Activated naive CD4-positive, alpha-beta T cell treated with anti-CD3 and anti-CD28 coated beads, Interleukin-2, amount 50 U/mL, for 24 hours (primary cell): ENCODE data around the gene SESN2.
A peak's percentile ranks its signal among the peaks of the same experiment; 100 is the strongest.

Source experiments
- H3K27ac Mint-ChIP-seq: one replicate; pipeline ENCODE4 v1.8.0; 2021; ENCODE audit warnings: mild to moderate bottlenecking, mixed read lengths
- H3K27me3 Mint-ChIP-seq: one replicate; pipeline ENCODE4 v1.8.0; 2021; ENCODE audit warnings: mixed read lengths
- H3K36me3 Mint-ChIP-seq: one replicate; pipeline ENCODE4 v1.8.0; 2021; ENCODE audit warnings: mixed read lengths
- H3K4me1 Mint-ChIP-seq: one replicate; pipeline ENCODE4 v1.8.0; 2021; ENCODE audit warnings: mixed read lengths
- H3K4me3 Mint-ChIP-seq: one replicate; pipeline ENCODE4 v1.8.0; 2021; ENCODE audit warnings: mild to moderate bottlenecking, mixed read lengths
- H3K9me3 Mint-ChIP-seq: one replicate; pipeline ENCODE4 v1.8.0; 2021; ENCODE audit warnings: mixed read lengths

The SESN2 gene

DNA sequence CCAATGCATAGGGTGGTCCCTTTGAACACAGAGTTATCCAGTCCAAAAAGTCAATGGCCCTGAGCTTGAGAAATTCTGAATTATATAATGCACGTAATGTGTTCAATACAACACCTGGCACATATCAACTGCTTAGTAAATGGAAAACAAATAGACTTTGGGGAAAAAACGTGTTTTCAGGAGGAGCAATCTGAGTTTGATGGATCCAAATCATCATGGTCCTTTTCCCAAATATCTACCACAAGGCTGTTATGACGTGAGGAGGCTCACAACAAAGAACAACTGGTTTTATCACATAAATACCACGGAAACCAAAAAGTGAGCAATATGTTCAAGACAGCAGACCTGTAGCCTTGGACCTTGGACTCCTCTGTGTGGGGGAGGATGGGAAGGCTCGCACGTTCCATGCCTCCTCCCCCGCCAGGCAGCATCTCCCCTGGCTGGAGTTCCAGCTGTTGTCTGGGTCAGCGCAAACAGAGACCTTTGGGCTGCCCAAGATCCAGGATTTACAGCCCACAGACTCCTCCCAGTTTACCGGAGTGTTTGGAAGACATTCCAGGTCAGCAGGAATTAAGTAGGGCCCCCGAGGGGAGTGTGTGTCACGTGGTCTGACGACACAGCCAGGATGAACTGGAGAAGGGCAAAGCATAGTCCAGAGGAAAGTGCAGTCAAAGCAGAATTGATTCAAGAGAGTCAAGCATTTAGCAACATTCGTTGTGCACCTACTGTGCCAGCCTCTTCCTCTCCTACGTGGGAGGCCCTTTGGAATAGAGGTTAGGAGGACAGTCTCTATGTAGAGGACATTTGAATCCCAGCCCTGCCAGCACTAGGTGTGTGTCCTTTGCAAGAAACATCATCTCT, 37.3 kb downstream of the SESN2 start:
- Mint-ChIP-seq H3K4me3 (no peak overlapping the region), H3K36me3 (no peaks in the 10 kb centered on the region), H3K9me3 (no peaks in the 10 kb centered on the region), H3K27me3 (no peaks in the 10 kb centered on the region), H3K27ac (no peak overlapping the region), H3K4me1 (no peaks in the 10 kb centered on the region)

DNA sequence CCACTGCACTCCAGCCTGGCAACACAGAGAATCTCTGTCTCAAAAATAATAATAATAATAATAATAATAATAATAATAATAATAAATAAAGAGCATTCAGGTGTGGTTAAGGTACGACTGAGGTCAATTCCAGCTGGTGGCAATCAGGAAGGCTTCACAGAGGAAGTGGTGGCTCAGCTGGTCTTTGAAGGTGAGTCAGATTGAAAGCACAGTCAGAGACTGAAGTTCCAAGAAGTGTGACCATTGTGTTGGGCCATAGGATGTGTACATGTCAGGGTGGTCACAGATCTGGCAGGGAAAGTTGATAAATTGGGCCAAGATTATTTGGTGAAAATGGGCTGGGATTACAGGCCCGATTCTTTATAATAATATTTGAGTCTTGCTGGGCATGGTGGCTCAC, 38.5 kb downstream of the SESN2 start:
- H3K4me3 Mint-ChIP-seq: no peak overlapping the region
- H3K36me3 Mint-ChIP-seq: no peaks in the 10 kb centered on the region
- H3K9me3 Mint-ChIP-seq: no peaks in the 10 kb centered on the region
- H3K4me1 Mint-ChIP-seq: no peaks in the 10 kb centered on the region
- H3K27me3 Mint-ChIP-seq: no peaks in the 10 kb centered on the region
- no peak overlapping the region for H3K27ac Mint-ChIP-seq

DNA sequence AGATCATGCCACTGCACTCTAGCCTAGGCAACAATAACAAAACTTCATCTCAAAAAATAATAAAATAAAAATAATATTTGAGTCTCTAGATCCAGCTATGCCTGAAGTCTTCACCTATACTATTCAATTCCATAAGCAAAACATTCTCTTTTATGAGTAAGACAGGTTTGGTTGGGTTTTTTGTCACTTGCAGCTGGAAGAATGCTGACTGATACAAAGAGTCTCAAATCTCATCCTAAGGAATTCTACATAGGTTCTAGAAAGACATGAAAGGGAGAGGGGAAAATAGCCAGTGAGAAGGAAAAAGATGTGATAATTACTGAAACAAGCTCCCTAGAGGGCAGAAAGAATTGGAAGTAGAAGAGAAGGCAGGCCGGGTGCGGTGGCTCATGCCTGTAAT, 39.1 kb downstream of the SESN2 start:
- Mint-ChIP-seq H3K27me3 (no peaks in the 10 kb centered on the region), H3K4me1 (no peaks in the 10 kb centered on the region), H3K36me3 (no peaks in the 10 kb centered on the region), H3K9me3 (no peaks in the 10 kb centered on the region), H3K4me3 (no peak overlapping the region), H3K27ac (no peak overlapping the region)

DNA sequence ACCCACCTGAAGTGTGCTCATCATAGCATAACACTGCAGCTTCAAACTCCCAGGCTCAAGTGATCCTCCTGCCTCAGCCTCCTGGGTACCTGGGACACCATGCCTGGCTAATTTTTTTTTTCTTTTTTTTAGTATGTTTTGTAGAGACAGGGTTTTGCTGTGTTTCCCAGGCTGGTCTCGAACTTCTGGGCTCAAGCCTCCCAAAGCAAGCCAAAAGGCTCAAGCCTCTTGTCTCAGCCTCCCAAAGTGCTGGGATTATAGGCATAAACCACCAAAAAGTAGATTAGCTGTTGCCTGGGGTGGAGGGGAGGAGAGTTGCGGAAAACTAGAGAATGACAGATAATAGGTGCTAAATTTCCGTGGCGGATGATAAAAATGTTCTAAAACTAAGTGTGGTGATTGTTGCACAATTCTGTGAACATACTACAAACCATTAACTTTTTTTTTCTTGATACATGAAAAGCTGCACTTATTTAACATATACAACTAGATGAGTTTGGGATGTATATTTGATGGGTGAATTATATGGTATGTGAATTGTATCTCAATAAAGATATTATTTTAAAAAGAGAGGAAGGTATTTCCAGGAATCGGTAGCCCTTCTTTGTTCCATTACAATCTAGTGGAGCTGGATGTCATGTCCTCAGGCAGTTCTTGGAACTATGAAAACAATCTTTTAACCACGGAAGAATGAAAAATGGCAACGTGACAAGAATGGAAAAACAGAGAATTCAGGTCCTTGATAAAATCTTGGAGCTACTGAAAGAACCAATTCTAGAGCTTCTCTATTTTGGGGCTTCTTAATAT, 42.3 kb downstream of the SESN2 start:
- H3K4me3 Mint-ChIP-seq: no peak overlapping the region
- no peak overlapping the region for H3K27ac Mint-ChIP-seq
- no peaks in the 10 kb centered on the region for H3K36me3 Mint-ChIP-seq
- H3K4me1 Mint-ChIP-seq: no peaks in the 10 kb centered on the region
- no peaks in the 10 kb centered on the region for H3K27me3 Mint-ChIP-seq
- H3K9me3 Mint-ChIP-seq: no peaks in the 10 kb centered on the region

DNA sequence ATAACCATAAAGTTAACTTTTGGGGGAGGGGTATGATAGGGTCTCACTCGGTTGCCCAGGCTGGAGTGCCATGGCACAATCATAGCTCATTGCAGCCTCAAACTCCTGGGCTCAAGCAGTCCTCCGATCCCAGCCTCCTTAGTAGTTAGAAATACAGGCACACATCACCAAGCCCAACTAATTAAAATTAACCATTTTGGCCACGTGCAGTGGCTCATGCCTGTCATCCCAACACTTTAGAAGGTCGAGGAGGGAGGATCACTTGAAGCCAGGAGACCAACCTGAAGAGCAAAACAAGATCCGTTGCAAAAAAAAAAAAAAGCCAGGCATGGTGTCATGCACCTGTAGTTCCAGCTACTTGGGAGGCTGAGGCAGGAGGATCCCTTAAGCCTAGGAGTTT, 42.9 kb downstream of the SESN2 start:
- Mint-ChIP-seq H3K9me3 (no peaks in the 10 kb centered on the region), H3K4me1 (no peaks in the 10 kb centered on the region), H3K27ac (peak overlapping the region; percentile 46), H3K4me3 (no peak overlapping the region), H3K27me3 (no peaks in the 10 kb centered on the region), H3K36me3 (no peaks in the 10 kb centered on the region)

DNA sequence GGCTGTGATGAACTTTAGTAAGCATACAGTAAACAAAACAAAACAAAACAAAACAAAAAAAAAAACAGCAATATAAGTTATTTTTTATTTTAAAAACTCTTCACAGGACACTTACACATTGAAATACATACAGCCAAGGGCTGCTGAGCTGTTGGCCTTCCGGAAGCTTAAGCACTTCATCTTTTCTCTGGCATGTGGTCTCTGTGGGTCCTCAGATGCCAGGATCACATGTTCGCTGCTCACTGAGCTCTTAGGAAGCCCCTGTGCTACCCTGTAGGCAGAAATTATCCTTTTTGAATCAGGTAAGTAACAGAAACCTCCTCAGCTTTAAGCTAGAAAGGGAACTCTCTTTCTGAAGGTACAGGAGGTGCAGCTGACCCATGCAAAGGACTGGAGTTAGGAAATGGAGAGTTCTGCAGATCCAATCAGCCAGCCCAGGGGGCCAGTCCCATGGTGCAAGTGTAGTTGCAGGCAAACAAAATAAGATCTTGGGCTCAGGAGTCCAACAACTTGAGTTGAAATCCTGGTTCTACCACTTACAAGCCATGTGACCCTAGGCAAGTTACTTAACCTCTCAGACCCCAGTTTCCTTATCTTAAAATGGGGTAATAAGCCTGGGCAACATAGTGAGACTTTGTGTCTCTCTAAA, 47.1 kb downstream of the SESN2 start:
- H3K27me3 Mint-ChIP-seq: no peaks in the 10 kb centered on the region
- H3K27ac Mint-ChIP-seq: no peak overlapping the region
- H3K9me3 Mint-ChIP-seq: no peaks in the 10 kb centered on the region
- H3K4me1 Mint-ChIP-seq: no peaks in the 10 kb centered on the region
- H3K36me3 Mint-ChIP-seq: no peaks in the 10 kb centered on the region
- no peak overlapping the region for H3K4me3 Mint-ChIP-seq

DNA sequence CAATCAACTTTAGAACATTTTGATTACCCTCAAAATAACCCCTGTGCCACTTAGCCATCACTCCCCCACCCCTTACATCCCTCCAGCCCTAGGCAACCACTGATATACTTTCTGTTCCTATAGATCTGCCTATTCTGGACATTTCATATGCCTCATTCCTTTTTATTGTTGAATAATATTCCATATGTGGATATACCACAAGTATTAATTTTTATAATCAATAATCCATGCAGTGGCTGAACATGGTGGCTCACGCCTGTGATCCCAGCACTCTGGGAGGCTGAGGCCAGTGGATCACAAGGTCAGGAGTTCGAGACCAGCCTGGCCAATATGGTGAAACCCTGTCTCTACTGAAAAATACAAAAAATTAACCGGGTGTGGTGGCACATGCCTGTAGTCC, 49.4 kb downstream of the SESN2 start:
- Mint-ChIP-seq H3K27me3 (no peaks in the 10 kb centered on the region), H3K9me3 (no peaks in the 10 kb centered on the region), H3K4me3 (no peak overlapping the region), H3K36me3 (no peaks in the 10 kb centered on the region), H3K4me1 (no peaks in the 10 kb centered on the region), H3K27ac (no peak overlapping the region)

DNA sequence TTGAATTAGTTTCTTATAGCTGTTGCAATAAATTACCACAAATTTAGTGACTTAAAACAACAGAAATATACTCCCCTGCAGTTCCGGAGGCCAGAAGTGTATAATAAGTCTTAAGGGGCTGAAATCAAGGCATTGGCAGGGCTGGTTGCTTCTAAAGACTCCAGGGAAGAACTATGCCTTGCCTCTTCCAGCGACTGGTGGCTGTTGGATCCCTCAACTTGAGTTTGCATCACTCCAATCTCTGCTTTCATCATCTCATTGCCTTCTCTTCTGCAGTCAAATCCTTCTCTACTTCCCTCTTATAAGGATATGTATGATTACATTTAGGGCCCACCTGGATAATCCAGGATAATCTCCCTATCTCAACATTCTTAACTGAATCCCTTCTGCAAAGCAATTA, 50.4 kb downstream of the SESN2 start:
- Mint-ChIP-seq H3K4me3 (no peak overlapping the region), H3K9me3 (no peaks in the 10 kb centered on the region), H3K36me3 (no peaks in the 10 kb centered on the region), H3K27ac (no peak overlapping the region), H3K4me1 (no peaks in the 10 kb centered on the region), H3K27me3 (no peaks in the 10 kb centered on the region)

DNA sequence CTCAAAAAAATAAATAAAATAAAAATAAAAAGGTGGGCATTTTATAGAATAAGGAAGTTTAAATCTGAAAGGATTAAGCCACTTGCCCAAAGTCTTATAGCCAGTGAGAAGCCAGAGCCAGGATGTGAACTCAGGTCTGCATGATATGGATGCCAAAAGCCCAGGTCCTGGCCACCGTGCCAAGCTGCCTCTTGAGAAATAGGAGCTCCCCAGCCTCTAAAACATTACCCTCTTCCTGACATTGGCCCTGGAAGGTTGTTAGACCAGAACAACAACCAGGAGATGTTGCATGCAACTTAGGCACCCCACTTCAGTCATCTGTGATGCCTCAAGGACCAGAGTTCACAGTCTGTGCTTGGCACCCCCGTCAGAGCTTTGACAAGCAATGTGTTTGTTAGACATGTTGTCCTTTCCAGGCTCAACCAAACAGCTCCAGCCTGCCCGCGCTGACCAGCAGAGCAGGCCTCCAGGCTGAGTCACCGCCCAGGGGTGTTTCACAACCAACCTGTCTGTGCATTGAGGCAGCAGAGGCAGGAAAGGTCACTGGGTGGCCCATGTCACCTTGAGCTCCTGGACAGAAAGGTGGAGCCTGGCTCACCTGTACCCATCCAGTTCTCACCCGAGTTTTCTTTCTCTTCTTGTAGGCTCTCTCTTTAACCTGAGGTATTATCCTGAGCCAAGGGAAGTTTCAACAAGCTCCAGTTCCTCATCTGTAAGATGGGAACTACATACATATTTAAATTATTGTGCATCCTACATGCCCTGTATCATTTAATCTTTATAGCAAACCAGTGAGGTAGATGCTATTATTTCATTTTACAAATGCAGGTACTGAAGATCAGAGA, 54.6 kb downstream of the SESN2 start:
- Mint-ChIP-seq H3K36me3 (no peaks in the 10 kb centered on the region), H3K4me3 (no peak overlapping the region), H3K9me3 (no peaks in the 10 kb centered on the region), H3K27ac (peak overlapping the region; percentile 70), H3K27me3 (no peaks in the 10 kb centered on the region), H3K4me1 (no peaks in the 10 kb centered on the region)

DNA sequence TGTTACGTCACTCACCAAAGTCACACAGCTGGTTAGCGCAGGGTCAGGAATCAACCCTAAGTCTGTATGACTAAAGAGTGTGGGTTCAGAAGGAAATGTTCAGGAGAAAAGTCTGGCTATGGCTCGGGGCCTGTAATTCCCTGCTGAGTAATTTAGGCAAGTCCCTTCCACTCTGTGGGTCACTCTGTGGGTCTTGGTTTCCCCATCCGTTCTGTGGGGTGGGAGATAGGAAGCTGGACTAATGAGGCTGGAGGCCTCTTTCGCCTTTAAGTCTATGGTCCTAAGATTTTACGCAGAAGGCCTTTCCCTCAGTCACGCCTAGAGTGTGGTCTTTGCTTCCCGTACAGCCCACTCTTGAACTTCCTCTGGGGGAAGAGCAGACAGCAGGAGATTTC, 55.2 kb downstream of the SESN2 start:
- H3K27ac Mint-ChIP-seq: no peak overlapping the region
- H3K36me3 Mint-ChIP-seq: no peaks in the 10 kb centered on the region
- H3K4me1 Mint-ChIP-seq: no peaks in the 10 kb centered on the region
- H3K9me3 Mint-ChIP-seq: no peaks in the 10 kb centered on the region
- H3K27me3 Mint-ChIP-seq: no peaks in the 10 kb centered on the region
- H3K4me3 Mint-ChIP-seq: no peak overlapping the region

DNA sequence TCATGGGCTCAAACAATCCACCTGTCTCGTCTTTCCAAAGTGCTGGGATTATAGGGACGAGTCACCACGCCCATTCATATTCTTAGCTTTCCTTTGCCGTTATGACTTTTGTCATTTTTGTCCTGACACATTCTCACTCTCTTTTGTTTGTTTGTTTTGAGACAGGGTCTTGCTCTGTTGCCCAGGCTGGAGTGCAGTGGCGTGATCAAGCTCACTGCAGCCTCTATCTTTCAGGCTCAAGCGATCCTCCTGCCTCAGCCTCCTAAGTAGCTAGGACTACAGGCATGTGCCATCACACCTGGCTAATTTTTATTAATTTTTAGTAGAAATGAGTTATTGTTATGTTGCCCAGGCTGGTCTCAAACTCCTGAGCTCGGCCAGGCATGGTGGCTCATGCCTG, 57.7 kb downstream of the SESN2 start:
- H3K36me3 Mint-ChIP-seq: no peaks in the 10 kb centered on the region
- H3K4me3 Mint-ChIP-seq: no peak overlapping the region
- H3K27ac Mint-ChIP-seq: no peak overlapping the region
- H3K9me3 Mint-ChIP-seq: no peaks in the 10 kb centered on the region
- no peaks in the 10 kb centered on the region for H3K4me1 Mint-ChIP-seq
- no peaks in the 10 kb centered on the region for H3K27me3 Mint-ChIP-seq

DNA sequence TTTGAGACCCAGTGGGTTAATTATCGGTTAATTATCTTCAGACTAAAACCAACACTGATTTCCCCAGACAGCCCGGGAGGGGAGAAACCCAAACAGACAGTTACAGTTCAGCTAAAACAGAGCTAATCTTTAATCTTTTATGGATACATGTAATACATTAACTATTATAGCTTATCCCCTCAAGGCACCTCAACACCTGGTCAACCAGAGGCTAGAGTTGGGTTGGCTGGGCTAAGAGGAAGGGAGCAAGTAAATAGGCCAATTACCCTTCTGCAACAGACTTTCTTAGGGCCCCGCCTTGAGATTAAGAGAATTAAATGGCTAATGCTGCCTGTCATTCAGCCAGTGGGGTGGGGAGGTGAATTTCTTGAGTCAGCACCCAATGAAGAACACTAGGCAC, 62.9 kb downstream of the SESN2 start:
- Mint-ChIP-seq H3K36me3 (no peaks in the 10 kb centered on the region), H3K27me3 (no peaks in the 10 kb centered on the region), H3K4me3 (no peak overlapping the region), H3K27ac (no peak overlapping the region), H3K4me1 (peaks cover 4% of the 10 kb centered on the region), H3K9me3 (no peaks in the 10 kb centered on the region)

DNA sequence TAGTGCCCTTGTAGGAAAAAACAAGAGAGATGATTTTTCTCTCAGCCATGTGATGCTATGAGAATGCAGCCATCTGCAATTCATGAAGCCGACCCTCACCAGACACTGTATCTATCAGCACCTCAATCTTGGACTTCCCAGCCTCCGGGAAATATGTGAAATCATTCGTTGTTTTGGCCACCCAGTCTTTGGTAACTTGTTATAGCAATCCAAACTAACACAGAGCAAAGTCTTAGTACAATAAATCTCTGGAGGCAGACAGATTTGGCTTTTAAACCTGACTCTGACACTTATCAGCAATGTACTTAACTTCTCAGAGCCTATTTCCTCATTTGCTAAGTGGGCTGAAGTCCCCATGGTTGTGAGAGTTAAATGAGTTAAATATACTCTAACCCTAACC, 64.4 kb downstream of the SESN2 start:
- H3K27ac Mint-ChIP-seq: no peak overlapping the region
- no peaks in the 10 kb centered on the region for H3K27me3 Mint-ChIP-seq
- H3K9me3 Mint-ChIP-seq: no peaks in the 10 kb centered on the region
- H3K4me1 Mint-ChIP-seq: peaks cover 14% of the 10 kb centered on the region
- H3K36me3 Mint-ChIP-seq: no peaks in the 10 kb centered on the region
- H3K4me3 Mint-ChIP-seq: no peak overlapping the region

DNA sequence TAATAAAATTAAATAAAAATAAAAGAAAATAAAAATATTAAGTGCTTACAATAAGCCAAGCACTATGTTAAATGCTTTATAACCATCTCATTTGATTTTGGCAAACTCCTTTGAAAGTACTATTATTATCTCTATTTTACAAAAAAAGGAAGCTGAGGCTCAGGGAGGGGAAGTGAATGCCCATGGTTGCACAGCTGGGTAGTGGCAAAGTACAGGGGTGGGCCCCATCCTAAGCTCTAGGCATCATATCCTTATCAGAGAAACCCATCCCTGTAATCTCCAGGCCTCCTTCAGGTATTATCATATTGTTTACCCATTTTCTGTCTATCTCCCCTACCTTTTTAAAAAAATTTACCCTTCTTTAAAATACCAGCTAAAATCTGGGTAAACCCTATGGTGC, 67.2 kb downstream of the SESN2 start:
- no peaks in the 10 kb centered on the region for H3K27me3 Mint-ChIP-seq
- peaks cover 2% of the 10 kb centered on the region for H3K36me3 Mint-ChIP-seq
- H3K4me3 Mint-ChIP-seq: no peak overlapping the region
- H3K4me1 Mint-ChIP-seq: peaks cover 32% of the 10 kb centered on the region
- no peaks in the 10 kb centered on the region for H3K9me3 Mint-ChIP-seq
- H3K27ac Mint-ChIP-seq: no peak overlapping the region

DNA sequence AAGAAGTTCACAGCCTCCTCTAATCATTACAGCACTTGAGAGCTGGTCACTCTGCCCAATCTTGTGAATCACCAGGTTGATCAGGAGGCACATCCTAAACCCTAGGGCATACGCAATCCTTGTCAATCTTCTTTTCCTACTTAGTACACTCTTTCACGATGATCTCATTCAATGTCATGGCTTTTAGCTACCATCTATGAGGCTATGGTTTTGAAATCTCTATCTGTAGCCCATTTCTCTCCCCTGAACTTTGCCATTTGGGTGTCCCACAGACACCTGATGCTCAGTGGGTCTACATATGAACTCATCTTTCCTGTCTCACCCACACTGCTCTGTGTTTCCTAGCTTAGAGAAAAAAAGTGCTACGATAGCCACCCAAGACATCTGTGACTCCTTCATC, 67.7 kb downstream of the SESN2 start:
- H3K27me3 Mint-ChIP-seq: no peaks in the 10 kb centered on the region
- H3K9me3 Mint-ChIP-seq: no peaks in the 10 kb centered on the region
- H3K4me3 Mint-ChIP-seq: peak overlapping the region; percentile 0
- peaks cover 35% of the 10 kb centered on the region for H3K4me1 Mint-ChIP-seq
- peaks cover 2% of the 10 kb centered on the region for H3K36me3 Mint-ChIP-seq
- peak overlapping the region; percentile 26 for H3K27ac Mint-ChIP-seq
